ENCODE data around the gene PI16. TPM values are rescaled to one million over a fixed set of nuclear protein-coding genes. Genes with fewer than 3 reads are reported as not detected.

Gene PI16
- total RNA-seq, 1 experiment from 2014 or later: 0.17 TPM

DNA sequence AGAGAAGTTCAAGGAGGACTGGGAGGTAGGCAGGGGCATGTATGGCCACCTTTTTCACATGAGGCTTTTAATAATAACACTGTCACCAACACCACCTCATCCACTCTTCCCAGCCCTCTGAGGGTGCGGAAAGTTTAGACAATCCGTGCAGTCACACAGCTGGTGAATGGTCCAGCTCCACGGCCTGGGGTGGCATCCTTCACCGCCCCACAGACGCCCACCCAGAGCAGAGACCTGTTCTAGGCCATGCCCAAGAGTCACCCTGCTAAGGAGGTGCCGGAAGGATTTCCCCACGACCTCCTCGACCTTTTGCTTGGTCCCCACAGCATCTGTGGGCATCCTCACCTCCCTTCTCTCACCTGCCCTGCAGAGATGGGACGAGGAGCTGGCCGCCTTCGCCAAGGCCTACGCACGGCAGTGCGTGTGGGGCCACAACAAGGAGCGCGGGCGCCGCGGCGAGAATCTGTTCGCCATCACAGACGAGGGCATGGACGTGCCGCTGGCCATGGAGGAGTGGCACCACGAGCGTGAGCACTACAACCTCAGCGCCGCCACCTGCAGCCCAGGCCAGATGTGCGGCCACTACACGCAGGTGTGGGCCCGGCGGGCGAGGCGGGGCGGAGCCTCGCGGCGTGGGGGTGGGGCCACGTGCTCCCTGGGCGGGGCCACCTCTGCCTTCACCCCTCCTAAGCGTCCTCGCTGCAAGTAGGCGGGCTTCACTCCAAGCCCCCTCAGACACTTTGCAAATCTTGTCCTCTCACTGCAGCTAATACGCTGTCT lies 4.4 kb downstream of the PI16 start:
- Mint-ChIP-seq H3K27me3 (ENCODE audit: low read depth) (no peaks in the 10 kb centered on the region), H3K4me3 (no peak overlapping the region), H3K27ac (no peak overlapping the region; the same call in 1 of the 2 replicates), H3K4me1 (peaks cover 13% of the 10 kb centered on the region), H3K9me3 (no peaks in the 10 kb centered on the region), H3K36me3 (no peaks in the 10 kb centered on the region)
- ATAC-seq: peak; percentile 79
- ChIA-PET POLR2A (no interaction called here), CTCF (interaction anchor here (1.0 to 1.8 kb wide), 3 partner anchors 18 to 74 kb away, joined by 3 to 7 read pairs (median 3); no protein-coding TSS in a partner anchor)
- TF ChIP-seq RELA (CRISPR knock-in tag; IDR thresholded peaks at IDR 0.05; ENCODE audit: borderline replicate concordance): 0 out of 2 replicates have a peak, but pooled peaks have one; percentile 50
- no peak for TF ChIP-seq NR2C2 (CRISPR knock-in tag; IDR thresholded peaks at IDR 0.05)
- TF ChIP-seq SP1 (CRISPR knock-in tag; conservative IDR thresholded peaks at IDR 0.05): 0 out of 2 replicates have a peak, but pooled peaks have one; percentile 11
- TF ChIP-seq HMGXB4 (CRISPR knock-in tag; IDR thresholded peaks at IDR 0.05): 0 out of 2 replicates have a peak, but pooled peaks have one; percentile 45
- TF ChIP-seq ZSCAN18 (CRISPR knock-in tag; IDR thresholded peaks at IDR 0.05): no peak
- TF ChIP-seq, protein P1, sequence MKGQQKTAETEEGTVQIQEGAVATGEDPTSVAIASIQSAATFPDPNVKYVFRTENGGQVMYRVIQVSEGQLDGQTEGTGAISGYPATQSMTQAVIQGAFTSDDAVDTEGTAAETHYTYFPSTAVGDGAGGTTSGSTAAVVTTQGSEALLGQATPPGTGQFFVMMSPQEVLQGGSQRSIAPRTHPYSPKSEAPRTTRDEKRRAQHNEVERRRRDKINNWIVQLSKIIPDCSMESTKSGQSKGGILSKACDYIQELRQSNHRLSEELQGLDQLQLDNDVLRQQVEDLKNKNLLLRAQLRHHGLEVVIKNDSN (CRISPR knock-in tag; IDR thresholded peaks at IDR 0.05): peak; percentile 76
- 0 out of 2 replicates have a peak, but pooled peaks have one; percentile 40 for TF ChIP-seq MAX (CRISPR knock-in tag; IDR thresholded peaks at IDR 0.05)
- peak; percentile 84 for TF ChIP-seq USF2 (CRISPR knock-in tag; IDR thresholded peaks at IDR 0.05)
- DNase-seq (ENCODE audit: low spot score): peak; percentile 75

- TF ChIP-seq, protein P2, sequence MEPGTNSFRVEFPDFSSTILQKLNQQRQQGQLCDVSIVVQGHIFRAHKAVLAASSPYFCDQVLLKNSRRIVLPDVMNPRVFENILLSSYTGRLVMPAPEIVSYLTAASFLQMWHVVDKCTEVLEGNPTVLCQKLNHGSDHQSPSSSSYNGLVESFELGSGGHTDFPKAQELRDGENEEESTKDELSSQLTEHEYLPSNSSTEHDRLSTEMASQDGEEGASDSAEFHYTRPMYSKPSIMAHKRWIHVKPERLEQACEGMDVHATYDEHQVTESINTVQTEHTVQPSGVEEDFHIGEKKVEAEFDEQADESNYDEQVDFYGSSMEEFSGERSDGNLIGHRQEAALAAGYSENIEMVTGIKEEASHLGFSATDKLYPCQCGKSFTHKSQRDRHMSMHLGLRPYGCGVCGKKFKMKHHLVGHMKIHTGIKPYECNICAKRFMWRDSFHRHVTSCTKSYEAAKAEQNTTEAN (CRISPR knock-in tag; IDR thresholded peaks at IDR 0.05): no peak
- TF ChIP-seq ZNF317 (CRISPR knock-in tag; IDR thresholded peaks at IDR 0.05; ENCODE audit: borderline replicate concordance, low read depth) (no peak), ZNF121 (CRISPR knock-in tag; IDR thresholded peaks at IDR 0.05) (peak; percentile 78), ZBTB21 (CRISPR knock-in tag; IDR thresholded peaks at IDR 0.05; ENCODE audit: borderline replicate concordance) (no peak)
- Mint-ChIP-seq H3K4me1 (peaks cover 14% of the 10 kb centered on the region), H3K4me3 (no peak overlapping the region), H3K27me3 (ENCODE audit: low read depth) (no peaks in the 10 kb centered on the region), H3K9me3 (no peaks in the 10 kb centered on the region), H3K27ac (no peak overlapping the region), H3K36me3 (no peaks in the 10 kb centered on the region)
- no peak for ATAC-seq
- ChIA-PET CTCF (interaction anchor here (1.0 to 1.8 kb wide), 3 partner anchors 18 to 75 kb away, joined by 3 to 7 read pairs (median 3); no protein-coding TSS in a partner anchor), POLR2A (no interaction called here)
- no peak for DNase-seq (ENCODE audit: low spot score)
Observed at GRCh38 chr6:36959555-36960250, 5.2 kb downstream of the PI16 start.
